ENCODE measurements around the gene RNF17.

DNA sequence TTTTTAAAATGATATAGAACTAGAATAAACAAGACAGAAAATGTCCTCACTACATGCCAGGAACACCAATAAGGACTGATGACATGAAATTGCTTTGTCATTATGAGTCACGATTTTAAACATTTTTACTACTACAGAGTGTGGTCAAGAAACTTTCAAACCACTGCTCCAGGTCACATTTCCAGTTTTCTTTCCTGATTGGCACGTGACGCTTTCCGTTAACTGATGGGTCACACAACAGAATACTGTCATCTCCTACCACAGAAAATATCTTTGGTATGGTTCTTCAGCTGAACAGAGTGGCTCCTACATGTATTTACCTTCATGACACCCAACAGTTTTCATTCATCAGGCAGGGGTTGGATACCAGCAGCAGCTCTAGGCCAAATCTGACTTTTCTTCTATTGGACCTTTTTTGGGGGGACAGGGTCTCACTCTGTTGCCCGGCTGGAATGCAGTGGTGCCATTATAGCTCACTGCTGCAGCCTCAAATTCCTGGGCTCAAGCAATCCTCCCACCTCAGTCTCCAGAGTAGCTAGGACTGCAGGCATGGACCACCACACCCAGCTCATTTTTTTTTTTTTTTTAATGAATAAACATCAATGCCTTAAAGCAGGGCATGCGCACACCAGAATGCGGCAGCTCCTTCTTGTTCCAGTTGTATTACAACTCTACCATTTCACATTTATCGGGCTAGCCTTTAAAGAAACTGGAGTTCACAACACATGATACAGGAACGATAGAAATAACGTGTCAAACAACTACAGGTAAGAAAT is 147.4 kb downstream of the RNF17 start:
- TF ChIP-seq RAD21 (IDR thresholded peaks at IDR 0.05) (no peak), YY1 (IDR thresholded peaks at IDR 0.05) (no peak), HNF4G (IDR thresholded peaks at IDR 0.05) (no peak), NR2F2 (IDR thresholded peaks at IDR 0.05) (no peak), TAF1 (conservative IDR thresholded peaks at IDR 0.05) (no peak), GABPA (IDR thresholded peaks at IDR 0.05 in 1 of 2, conservative IDR thresholded peaks at IDR 0.05 in 1 of 2) (no peak)
- TF ChIP-seq, protein P1, sequence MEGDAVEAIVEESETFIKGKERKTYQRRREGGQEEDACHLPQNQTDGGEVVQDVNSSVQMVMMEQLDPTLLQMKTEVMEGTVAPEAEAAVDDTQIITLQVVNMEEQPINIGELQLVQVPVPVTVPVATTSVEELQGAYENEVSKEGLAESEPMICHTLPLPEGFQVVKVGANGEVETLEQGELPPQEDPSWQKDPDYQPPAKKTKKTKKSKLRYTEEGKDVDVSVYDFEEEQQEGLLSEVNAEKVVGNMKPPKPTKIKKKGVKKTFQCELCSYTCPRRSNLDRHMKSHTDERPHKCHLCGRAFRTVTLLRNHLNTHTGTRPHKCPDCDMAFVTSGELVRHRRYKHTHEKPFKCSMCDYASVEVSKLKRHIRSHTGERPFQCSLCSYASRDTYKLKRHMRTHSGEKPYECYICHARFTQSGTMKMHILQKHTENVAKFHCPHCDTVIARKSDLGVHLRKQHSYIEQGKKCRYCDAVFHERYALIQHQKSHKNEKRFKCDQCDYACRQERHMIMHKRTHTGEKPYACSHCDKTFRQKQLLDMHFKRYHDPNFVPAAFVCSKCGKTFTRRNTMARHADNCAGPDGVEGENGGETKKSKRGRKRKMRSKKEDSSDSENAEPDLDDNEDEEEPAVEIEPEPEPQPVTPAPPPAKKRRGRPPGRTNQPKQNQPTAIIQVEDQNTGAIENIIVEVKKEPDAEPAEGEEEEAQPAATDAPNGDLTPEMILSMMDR (IDR thresholded peaks at IDR 0.05; ENCODE audit: low read depth, low read length, missing input control) = no peak
